Adrenal gland (tissue), 12 donors: Measurements from ENCODE around the gene APBA1. TPM values are rescaled to one million over a fixed set of nuclear protein-coding genes. Genes with fewer than 3 reads are reported as not detected.

Source experiments
- DNase-seq, 7 donors: peaks; one replicate each; pipeline ENCODE4 v3.0.0-alpha.2; 2019 to 2020
- H3K27ac ChIP-seq, 5 donors: fragments of 200-600 bp; sonication (generic) in 4 of 5; 1 replicate in 3 of 5; 2 replicates in 2 of 5; pipeline versions ENCODE4 v1.5.1 to v1.8.0; 2016 to 2020; ENCODE audit warnings: mild to moderate bottlenecking in 1 of 5
- H3K27me3 ChIP-seq: fragments of 200-600 bp; 2 replicates; pipeline ENCODE4 v1.8.0; 2021
- H3K36me3 ChIP-seq, 2 donors: fragments of 200-600 bp; replicated peaks in 1 of 2; 1 replicate in 1 of 2; 2 replicates in 1 of 2; pipeline versions ENCODE4 v1.5.1 to v1.8.0; 2018 to 2022
- H3K4me1 ChIP-seq, 2 donors: fragments of 200-600 bp; replicated peaks in 1 of 2; 1 replicate in 1 of 2; 2 replicates in 1 of 2; pipeline versions ENCODE4 v1.5.1 to v1.8.0; 2018 to 2021
- H3K4me3 ChIP-seq, 4 donors: fragments of 200-600 bp; sonication (generic) in 3 of 4; one replicate each; pipeline ENCODE4 v1.5.1; 2016 to 2018
- H3K9me3 ChIP-seq, 3 donors: fragments of 200-600 bp; sonication (generic) in 1 of 3; replicated peaks in 1 of 3; 1 replicate in 2 of 3; 2 replicates in 1 of 3; pipeline versions ENCODE4 v1.5.1 to v1.8.0; 2016 to 2021
- CTCF ChIP-seq, 6 experiments: fragments of 450-650 bp in 4 of 6; fragments of 200-600 bp in 2 of 6; sonication (generic) in 1 of 6; IDR thresholded peaks; 1 replicate in 5 of 6; 2 replicates in 1 of 6; pipeline versions ENCODE4 v1.5.1 to v1.8.0; 2016 to 2021; ENCODE audit warnings: antibody characterized with exemption in 6 of 6, mild to moderate bottlenecking in 2 of 6, moderate library complexity in 1 of 6
- POLR2A ChIP-seq, 2 donors: fragments of 450-650 bp; IDR thresholded peaks; one replicate each; pipeline ENCODE4 v1.6.1; 2017; ENCODE audit warnings: antibody characterized with exemption in 2 of 2, mild to moderate bottlenecking in 2 of 2, moderate library complexity in 1 of 2
- WGBS, 4 donors: extraction: QIAGEN DNeasy Blood & Tissue Kit in 2 of 4; methylation state at CpG; one replicate each; pipeline versions ENCODE4 v1.1.5 to v1.1.7; 2013 to 2017; 5-methylcytosine and 5-hydroxymethylcytosine counted together
- intact Hi-C, 2 donors: fragments of 100-400 bp; cut with DNase I; formaldehyde crosslinking; loops; one replicate each; pipeline versions ENCODE4 v1.14.1 to v1.15.0; 2022 to 2023
- polyA plus RNA-seq, 3 donors: library from polyadenylated mRNA; stranded (reverse); fragments of 200-250 nt in 2 of 3; fragments of 350-450 nt in 1 of 3; fragmentation: Illumina TruSeq in 1 of 3; extraction: RNeasy Lipid Tissue Mini Kit (QIAGEN cat#74804) in 1 of 3; gene quantifications; one replicate each; pipeline ENCODE4 v1.2.3, GENCODE V29; 2013 to 2014
- total RNA-seq, 9 donors: library from RNA; depleted of rRNA in 4 of 9; stranded (reverse); fragments of >200 nt in 4 of 9; fragments of 120-200 nt in 1 of 9; fragmentation: NEBNext Ultra II Directional in 1 of 9; extraction: Animal tissue kit (Norgen Biotek cat#: 25700) in 1 of 9; gene quantifications; one replicate each; pipeline versions ENCODE4 v1.1.0 to v1.2.4, GENCODE V29; 2013 to 2023
- donor health status: healthy with polysubstance abuse.
- donor health status: Bipolar disorder and iron deficiency.
- donor health status: DM: yes; HTN: yes; CAD: no.
- donor health status: DM: no; HTN: no; CAD: no.
- donor health status: DM: no; HTN: no; CAD: no.
- donor health status: DM: yes; HTN: yes; CAD: no.

APBA1 gene
- total and polyA plus RNA-seq, 12 donors: 0.64 to 6.4 (median 3.5) TPM

GRCh38 chr9:69446496-69446895 lies 225.7 kb downstream of the APBA1 start:
- intact Hi-C loops: no loop called here
- no peak overlapping the region for H3K27ac ChIP-seq
- TF ChIP-seq POLR2A (IDR thresholded peaks at IDR 0.05) (no peak), CTCF (IDR thresholded peaks at IDR 0.05) (no peak)

GRCh38 chr9:69445251-69445650 lies 226.9 kb downstream of the APBA1 start:
- 78 to 88% (median 81%) methylated on average over 5 of the region's 5 CpGs for WGBS, 4 donors
- Histone ChIP-seq H3K4me1 (no peaks in the 10 kb centered on the region), H3K4me3 (no peak overlapping the region), H3K27me3 (no peaks in the 10 kb centered on the region), H3K27ac (no peak overlapping the region), H3K36me3 (no peaks in the 10 kb centered on the region), H3K9me3 (no peaks in the 10 kb centered on the region)
- no peak for TF ChIP-seq POLR2A (IDR thresholded peaks at IDR 0.05)
- no peak for TF ChIP-seq CTCF (IDR thresholded peaks at IDR 0.05)
- peak in 1 of 7 donors; percentile 2 for DNase-seq
- intact Hi-C loops: no loop called here

More at GRCh38 chr9:69446496-69446895, 225.7 kb downstream of the APBA1 start:
- DNase-seq: no peak
- no peak overlapping the region for H3K4me3 ChIP-seq
- no peaks in the 10 kb centered on the region for H3K27me3 ChIP-seq
- H3K36me3 ChIP-seq: no peaks in the 10 kb centered on the region
- WGBS, 4 donors: 77 to 94% (median 83%) methylated on average over 5 to 6 of the region's 6 CpGs
- H3K4me1 ChIP-seq: no peaks in the 10 kb centered on the region
- no peaks in the 10 kb centered on the region for H3K9me3 ChIP-seq

- TF ChIP-seq POLR2A (IDR thresholded peaks at IDR 0.05) (no peak), CTCF (IDR thresholded peaks at IDR 0.05) (no peak)
- Histone ChIP-seq H3K4me3 (no peak overlapping the region), H3K9me3 (no peaks in the 10 kb centered on the region), H3K27me3 (no peaks in the 10 kb centered on the region), H3K27ac (no peak overlapping the region), H3K4me1 (no peaks in the 10 kb centered on the region), H3K36me3 (no peaks in the 10 kb centered on the region)
- WGBS, 4 donors: 78 to 98% (median 94%) methylated on average over 4 of the region's 4 CpGs
- intact Hi-C loops: no loop called here
- no peak for DNase-seq
Measured at GRCh38 chr9:69444791-69445190, 227.4 kb downstream of the APBA1 start.

- H3K4me3 ChIP-seq: no peak overlapping the region
- H3K27me3 ChIP-seq: no peaks in the 10 kb centered on the region
- H3K9me3 ChIP-seq: no peaks in the 10 kb centered on the region
- H3K36me3 ChIP-seq: no peaks in the 10 kb centered on the region
- TF ChIP-seq CTCF (IDR thresholded peaks at IDR 0.05) (no peak), POLR2A (IDR thresholded peaks at IDR 0.05) (no peak)
- WGBS, 4 donors: 78 to 97% (median 82%) methylated on average over 8 of the region's 8 CpGs
- intact Hi-C loops: no loop called here
- DNase-seq: no peak
- H3K4me1 ChIP-seq: no peaks in the 10 kb centered on the region
- no peak overlapping the region for H3K27ac ChIP-seq
Measured at GRCh38 chr9:69444021-69444420, 228.2 kb downstream of the APBA1 start.
